Psoas muscle (tissue), 8 donors: ENCODE measurements around the gene MTRR. TPM values are rescaled to one million over a fixed set of nuclear protein-coding genes. Genes with fewer than 3 reads are reported as not detected.
"Not testable (repeated sequence)": the region's sequence is repeated elsewhere in the genome, so short reads cannot be mapped to it uniquely, and the experiment has no call there.

Experiments used
- ATAC-seq, 4 donors: fragments of 200-7000 bp; cut with Tn5 transposase; one replicate each; pipeline ENCODE4 v1.9.1; 2020; ENCODE audit warnings: moderate library complexity in 3 of 4, mild to moderate bottlenecking in 2 of 4
- DNase-seq, 2 donors: peaks; one replicate each; pipeline ENCODE4 v3.0.0-alpha.2; 2020
- H3K27ac ChIP-seq: fragments of 200-600 bp; one replicate; pipeline ENCODE4 v1.8.0; 2022
- H3K27me3 ChIP-seq, 3 donors: fragments of 200-600 bp in 1 of 3; one replicate each; pipeline versions ENCODE4 v1.6.1 to v1.8.0; 2013 to 2022; ENCODE audit warnings: low read length in 2 of 3, mild to moderate bottlenecking in 2 of 3, moderate library complexity in 1 of 3; ENCODE audit not compliant: insufficient read depth in 3 of 3
- H3K36me3 ChIP-seq, 2 donors: fragments of 200-600 bp in 1 of 2; one replicate each; pipeline versions ENCODE4 v1.6.1 to v1.8.0; 2013 to 2022; ENCODE audit warnings: low read depth in 1 of 2, mild to moderate bottlenecking in 1 of 2, moderate library complexity in 1 of 2; ENCODE audit not compliant: insufficient read depth in 1 of 2
- H3K4me1 ChIP-seq: fragments of 200-600 bp; one replicate; pipeline ENCODE4 v1.8.0; 2022
- H3K4me3 ChIP-seq: fragments of 200-600 bp; one replicate; pipeline ENCODE4 v1.8.0; 2022; ENCODE audit warnings: mild to moderate bottlenecking
- H3K9me3 ChIP-seq: fragments of 200-600 bp; one replicate; pipeline ENCODE4 v1.8.0; 2022
- WGBS, 3 donors: extraction: QIAGEN DNeasy Blood & Tissue Kit; methylation state at CpG; one replicate each; pipeline versions ENCODE4 v1.1.6 to v1.1.7; 2013; 5-methylcytosine and 5-hydroxymethylcytosine counted together
- intact Hi-C, 2 donors: fragments of 100-400 bp; cut with DNase I; formaldehyde crosslinking; loops; one replicate each; pipeline versions ENCODE4 v1.11.0 to v1.14.2; 2022
- polyA plus RNA-seq, 3 donors: library from polyadenylated mRNA; stranded (reverse); fragments of 200-250 nt; gene quantifications; one replicate each; pipeline ENCODE4 v1.2.3, GENCODE V29; 2013
- total RNA-seq, 4 donors: library from RNA; stranded (reverse); fragmentation: NEBNext Ultra II Directional in 2 of 4; extraction: Animal tissue kit (Norgen Biotek cat#: 25700) in 2 of 4; gene quantifications; one replicate each; pipeline versions ENCODE4 v1.2.1 to v1.2.4, GENCODE V29; 2021 to 2023
- TF ChIP-seq, protein P1 (sequence below): fragments of 200-600 bp; IDR thresholded peaks from one replicate; pipeline ENCODE4 v1.8.0; 2022; ENCODE audit warnings: antibody characterized with exemption
- donor health status: healthy with polysubstance abuse.
- donor health status: DM: no; HTN: no; CAD: no; lungs with moderate emphysema.
- donor health status: Bipolar disorder and iron deficiency.
- donor health status: healthy.
- donor health status: DM: yes; HTN: yes; CAD: no.
- donor health status: DM: no; HTN: no; CAD: no.
- donor health status: DM: no; HTN: no; CAD: no.
- donor health status: DM: yes; HTN: yes; CAD: no.

The MTRR gene
- total and polyA plus RNA-seq, 7 donors, result 22.6 to 69.1 (median 63.3) TPM

- ATAC-seq (no peak), DNase-seq (no peak)
- H3K36me3 ChIP-seq, result peaks cover 0 to 41% of the 10 kb centered on the region in 2 donors
Observed at GRCh38 chr5:7907612-7908011, 38.7 kb downstream of the MTRR start.

DNA sequence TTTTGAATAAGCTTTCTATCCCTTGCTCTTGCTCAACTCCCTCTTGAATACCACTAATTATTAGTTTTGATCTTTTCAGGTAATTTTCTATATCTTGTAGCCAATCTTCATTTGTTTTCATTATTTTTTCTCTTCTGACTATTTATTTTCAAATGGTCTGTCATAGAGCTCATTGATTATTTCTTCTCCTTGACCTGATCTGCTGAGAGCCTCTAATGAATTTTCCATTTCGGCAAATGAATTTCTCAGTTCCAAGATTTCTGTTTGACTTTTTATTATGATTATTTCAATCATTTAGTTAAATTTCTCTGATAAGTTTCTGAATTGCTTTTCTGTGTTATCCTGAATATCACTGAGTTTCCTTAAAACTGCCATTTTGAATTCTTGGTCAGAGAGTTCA, 39.4 kb downstream of the MTRR start:
- Histone ChIP-seq H3K4me3 (no peak overlapping the region), H3K9me3 (peaks cover 9% of the 10 kb centered on the region), H3K36me3 (peaks cover 0 to 34% of the 10 kb centered on the region in 2 donors), H3K27me3 (no peaks in the 10 kb centered on the region), H3K4me1 (no peaks in the 10 kb centered on the region), H3K27ac (no peak overlapping the region)
- ATAC-seq (no peak), DNase-seq (no peak)
- 93 to 99% (median 98%) methylated on average over 1 of the region's 1 CpG for WGBS, 3 donors
- TF ChIP-seq, protein P1, sequence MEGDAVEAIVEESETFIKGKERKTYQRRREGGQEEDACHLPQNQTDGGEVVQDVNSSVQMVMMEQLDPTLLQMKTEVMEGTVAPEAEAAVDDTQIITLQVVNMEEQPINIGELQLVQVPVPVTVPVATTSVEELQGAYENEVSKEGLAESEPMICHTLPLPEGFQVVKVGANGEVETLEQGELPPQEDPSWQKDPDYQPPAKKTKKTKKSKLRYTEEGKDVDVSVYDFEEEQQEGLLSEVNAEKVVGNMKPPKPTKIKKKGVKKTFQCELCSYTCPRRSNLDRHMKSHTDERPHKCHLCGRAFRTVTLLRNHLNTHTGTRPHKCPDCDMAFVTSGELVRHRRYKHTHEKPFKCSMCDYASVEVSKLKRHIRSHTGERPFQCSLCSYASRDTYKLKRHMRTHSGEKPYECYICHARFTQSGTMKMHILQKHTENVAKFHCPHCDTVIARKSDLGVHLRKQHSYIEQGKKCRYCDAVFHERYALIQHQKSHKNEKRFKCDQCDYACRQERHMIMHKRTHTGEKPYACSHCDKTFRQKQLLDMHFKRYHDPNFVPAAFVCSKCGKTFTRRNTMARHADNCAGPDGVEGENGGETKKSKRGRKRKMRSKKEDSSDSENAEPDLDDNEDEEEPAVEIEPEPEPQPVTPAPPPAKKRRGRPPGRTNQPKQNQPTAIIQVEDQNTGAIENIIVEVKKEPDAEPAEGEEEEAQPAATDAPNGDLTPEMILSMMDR, result no peak
- intact Hi-C loops, result no loop called here

More at GRCh38 chr5:7907612-7908011, 38.7 kb downstream of the MTRR start:
- H3K4me1 ChIP-seq, result no peaks in the 10 kb centered on the region
- no peak overlapping the region for H3K4me3 ChIP-seq
- TF ChIP-seq, protein P1, result no peak
- H3K9me3 ChIP-seq, result peaks cover 9% of the 10 kb centered on the region
- no peaks in the 10 kb centered on the region for H3K27me3 ChIP-seq
- WGBS, 3 donors, result 98 to 100% (median 100%) methylated on average over 1 of the region's 1 CpG
- H3K27ac ChIP-seq, result no peak overlapping the region
- intact Hi-C loops, result no loop called here

GRCh38 chr5:7910738-7911428, 41.9 kb downstream of the MTRR start:
- Histone ChIP-seq H3K27ac (no peak overlapping the region), H3K27me3 (no peaks in the 10 kb centered on the region), H3K36me3 (peaks cover 0 to 15% of the 10 kb centered on the region in 2 donors), H3K9me3 (peaks cover 9% of the 10 kb centered on the region), H3K4me1 (no peaks in the 10 kb centered on the region), H3K4me3 (no peak overlapping the region)
- DNase-seq (no peak), ATAC-seq (no peak)
- WGBS, 3 donors, result 90 to 98% (median 92%) methylated on average over 2 of the region's 2 CpGs
- TF ChIP-seq, protein P1, result no peak
- intact Hi-C loops, result no loop called here

DNA sequence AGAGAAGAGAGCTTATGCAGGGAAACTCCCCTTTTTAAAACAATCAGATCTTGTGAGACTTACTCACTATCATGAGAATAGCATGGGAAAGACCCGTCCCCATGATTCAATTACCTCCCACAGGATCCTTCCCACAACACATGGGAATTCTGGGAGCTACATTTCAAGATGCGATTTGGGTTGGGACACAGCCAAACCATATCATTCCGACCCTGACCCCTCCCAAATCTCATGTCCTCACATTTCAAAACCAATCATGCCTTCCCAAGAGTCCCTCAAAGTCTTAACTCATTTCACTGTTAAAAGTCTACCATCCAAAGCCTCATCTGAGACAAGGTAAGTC, 42.5 kb downstream of the MTRR start:
- H3K27ac ChIP-seq, DNase-seq, H3K4me1 ChIP-seq, ATAC-seq, H3K4me3 ChIP-seq, H3K36me3 ChIP-seq, H3K27me3 ChIP-seq, H3K9me3 ChIP-seq, intact Hi-C loops: not testable (repeated sequence)
- 68 to 84% (median 81%) methylated on average over 3 of the region's 3 CpGs for WGBS, 3 donors

- ATAC-seq (no peak), DNase-seq (no peak)
- intact Hi-C loops, result no loop called here
- TF ChIP-seq, protein P1, result no peak
- Histone ChIP-seq H3K4me3 (no peak overlapping the region), H3K27ac (no peak overlapping the region), H3K4me1 (no peaks in the 10 kb centered on the region), H3K36me3 (no peaks in the 10 kb centered on the region), H3K9me3 (no peaks in the 10 kb centered on the region), H3K27me3 (no peaks in the 10 kb centered on the region)
- 36 to 43% (median 41%) methylated on average over 6 of the region's 6 CpGs for WGBS, 3 donors
Observed at GRCh38 chr5:7916171-7916804, 47.3 kb downstream of the MTRR start.
